ENCODE data around the gene OCLN.
"Not testable (repeated sequence)": the region's sequence is repeated elsewhere in the genome, so short reads cannot be mapped to it uniquely, and the experiment has no call there.

GRCh38 chr5:69537911-69538310 lies 45.3 kb downstream of the OCLN start:
- not testable (repeated sequence) for TF ChIP-seq CTCF (IDR thresholded peaks at IDR 0.05 in 2 of 3, conservative IDR thresholded peaks at IDR 0.05 in 1 of 3; ENCODE audit: borderline replicate concordance in 1 of 3, insufficient read depth in 1 of 3, low read depth in 2 of 3, low read length in 2 of 3); EZH2 (IDR thresholded peaks at IDR 0.05); FOSL1 (IDR thresholded peaks at IDR 0.05; ENCODE audit: low read depth); RAD21 (IDR thresholded peaks at IDR 0.05; ENCODE audit: low read depth); POLR2A (IDR thresholded peaks at IDR 0.05; ENCODE audit: borderline replicate concordance, extremely low read depth, insufficient read depth, insufficient read length); JUND (IDR thresholded peaks at IDR 0.05); TCF7L2 (IDR thresholded peaks at IDR 0.05; ENCODE audit: borderline replicate concordance, extremely low read depth, insufficient read depth, insufficient read length); REST (IDR thresholded peaks at IDR 0.05; ENCODE audit: low read depth); EZH2phosphoT487 (IDR thresholded peaks at IDR 0.05; ENCODE audit: borderline replicate concordance)
- TF ChIP-seq, protein P1, sequence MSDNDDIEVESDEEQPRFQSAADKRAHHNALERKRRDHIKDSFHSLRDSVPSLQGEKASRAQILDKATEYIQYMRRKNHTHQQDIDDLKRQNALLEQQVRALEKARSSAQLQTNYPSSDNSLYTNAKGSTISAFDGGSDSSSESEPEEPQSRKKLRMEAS (IDR thresholded peaks at IDR 0.05): not testable (repeated sequence)
- TF ChIP-seq, protein P2, sequence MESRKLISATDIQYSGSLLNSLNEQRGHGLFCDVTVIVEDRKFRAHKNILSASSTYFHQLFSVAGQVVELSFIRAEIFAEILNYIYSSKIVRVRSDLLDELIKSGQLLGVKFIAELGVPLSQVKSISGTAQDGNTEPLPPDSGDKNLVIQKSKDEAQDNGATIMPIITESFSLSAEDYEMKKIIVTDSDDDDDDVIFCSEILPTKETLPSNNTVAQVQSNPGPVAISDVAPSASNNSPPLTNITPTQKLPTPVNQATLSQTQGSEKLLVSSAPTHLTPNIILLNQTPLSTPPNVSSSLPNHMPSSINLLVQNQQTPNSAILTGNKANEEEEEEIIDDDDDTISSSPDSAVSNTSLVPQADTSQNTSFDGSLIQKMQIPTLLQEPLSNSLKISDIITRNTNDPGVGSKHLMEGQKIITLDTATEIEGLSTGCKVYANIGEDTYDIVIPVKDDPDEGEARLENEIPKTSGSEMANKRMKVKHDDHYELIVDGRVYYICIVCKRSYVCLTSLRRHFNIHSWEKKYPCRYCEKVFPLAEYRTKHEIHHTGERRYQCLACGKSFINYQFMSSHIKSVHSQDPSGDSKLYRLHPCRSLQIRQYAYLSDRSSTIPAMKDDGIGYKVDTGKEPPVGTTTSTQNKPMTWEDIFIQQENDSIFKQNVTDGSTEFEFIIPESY (IDR thresholded peaks at IDR 0.05; ENCODE audit: extremely low read depth, insufficient replicate concordance, low read length): not testable (repeated sequence)
- TF ChIP-seq, protein P3, sequence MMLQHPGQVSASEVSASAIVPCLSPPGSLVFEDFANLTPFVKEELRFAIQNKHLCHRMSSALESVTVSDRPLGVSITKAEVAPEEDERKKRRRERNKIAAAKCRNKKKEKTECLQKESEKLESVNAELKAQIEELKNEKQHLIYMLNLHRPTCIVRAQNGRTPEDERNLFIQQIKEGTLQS (IDR thresholded peaks at IDR 0.05): not testable (repeated sequence)
